IMR-90 (cell line): Measurements from ENCODE around the gene ADGRL3. TPM values are rescaled to one million over a fixed set of nuclear protein-coding genes. Genes with fewer than 3 reads are reported as not detected.

Experiments
- ATAC-seq: fragments of 200-7000 bp; cut with Tn5 transposase; 2 replicates; pipeline ENCODE4 v1.9.1; 2020; ENCODE audit warnings: low read depth, mild to moderate bottlenecking, moderate library complexity
- BruUV-seq: library from RNA; stranded (reverse); fragments of 400-500 nt; replicated peaks from 2 replicates; lab custom pipeline; 2021; lab: Mats Ljungman, UMichigan
- CTCF ChIA-PET: fragments of 300-600 bp; formaldehyde crosslinking; extraction: SDS; loops from one replicate; lab custom pipeline; 2021; ENCODE audit warnings: antibody characterized with exemption; lab: Yijun Ruan, JAX
- POLR2A ChIA-PET: fragments of 300-600 bp; sonication (Branson Sonifier 250); formaldehyde crosslinking; loops from one replicate; lab custom pipeline; 2022; ENCODE audit warnings: antibody characterized with exemption; ENCODE audit not compliant: unreplicated experiment; lab: Charles Lee
- DNase-seq: peaks from one replicate; pipeline ENCODE4 v3.0.0; 2013
- H2AFZ ChIP-seq: replicated peaks from 2 replicates; pipeline ENCODE3; 2013; ENCODE audit warnings: low read length, mild to moderate bottlenecking; ENCODE audit not compliant: poor library complexity
- H2AK5ac ChIP-seq: 2 replicates; pipeline ENCODE4 v1.6.1; 2013; ENCODE audit warnings: low read depth, low read length, inconsistent platforms
- H2AK9ac ChIP-seq: replicated peaks from 2 replicates; pipeline ENCODE3; 2013; ENCODE audit warnings: mild to moderate bottlenecking, low read depth, low read length, moderate library complexity; ENCODE audit not compliant: poor library complexity
- H2BK120ac ChIP-seq: 2 replicates; pipeline ENCODE4 v1.6.1; 2013; ENCODE audit warnings: low read depth, low read length, inconsistent platforms
- H2BK15ac ChIP-seq: 3 replicates; pipeline ENCODE4 v1.6.1; 2013; ENCODE audit warnings: low read depth, low read length, inconsistent platforms
- H2BK20ac ChIP-seq: 2 replicates; pipeline ENCODE4 v1.6.1; 2013; ENCODE audit warnings: low read depth, mild to moderate bottlenecking, inconsistent platforms, low read length, moderate library complexity
- H2BK5ac ChIP-seq: 2 replicates; pipeline ENCODE4 v1.6.1; 2013; ENCODE audit warnings: mild to moderate bottlenecking, low read depth, low read length, inconsistent platforms; ENCODE audit not compliant: poor library complexity, severe bottlenecking
- H3K14ac ChIP-seq: replicated peaks from 2 replicates; pipeline ENCODE4 v1.6.1; 2013; ENCODE audit warnings: low read depth, low read length, inconsistent platforms
- H3K18ac ChIP-seq: 2 replicates; pipeline ENCODE4 v1.6.1; 2013; ENCODE audit warnings: low read depth, low read length, control low read depth
- H3K23ac ChIP-seq: 2 replicates; pipeline ENCODE4 v1.6.1; 2013; ENCODE audit warnings: low read depth, low read length, inconsistent platforms
- H3K27ac ChIP-seq: 2 replicates; pipeline ENCODE4 v1.5.1; 2013; ENCODE audit warnings: mild to moderate bottlenecking, control low read depth, low read length; ENCODE audit not compliant: insufficient read depth
- H3K27me3 ChIP-seq: 2 replicates; pipeline ENCODE4 v1.6.1; 2013; ENCODE audit warnings: low read length; ENCODE audit not compliant: control insufficient read depth, insufficient read depth
- H3K36me3 ChIP-seq: 2 replicates; pipeline ENCODE4 v1.6.1; 2013; ENCODE audit warnings: low read length, mixed read lengths; ENCODE audit not compliant: control insufficient read depth, insufficient read depth
- H3K4ac ChIP-seq: 2 replicates; pipeline ENCODE4 v1.6.1; 2013; ENCODE audit warnings: low read depth, low read length, inconsistent platforms
- H3K4me1 ChIP-seq: 2 replicates; pipeline ENCODE4 v1.6.1; 2013; ENCODE audit warnings: low read length, mixed read lengths; ENCODE audit not compliant: control insufficient read depth, insufficient read depth
- H3K4me2 ChIP-seq: 2 replicates; pipeline ENCODE4 v1.6.1; 2013; ENCODE audit warnings: low read depth, mild to moderate bottlenecking, control low read depth, low read length, moderate library complexity
- H3K4me3 ChIP-seq: 2 replicates; pipeline ENCODE4 v1.5.1; 2013; ENCODE audit warnings: low read depth, mild to moderate bottlenecking, control low read depth, low read length, moderate library complexity; ENCODE audit not compliant: insufficient read depth
- H3K56ac ChIP-seq: 2 replicates; pipeline ENCODE4 v1.6.1; 2013; ENCODE audit warnings: low read length, inconsistent platforms; ENCODE audit not compliant: insufficient read depth; ENCODE audit errors: extremely low read depth
- H3K79me1 ChIP-seq, 2 experiments: 2 replicates each; pipeline ENCODE4 v1.6.1; 2013; ENCODE audit warnings: low read length in 2 of 2, inconsistent platforms in 1 of 2, low read depth in 1 of 2
- H3K9ac ChIP-seq: 2 replicates; pipeline ENCODE4 v1.6.1; 2013; ENCODE audit warnings: low read depth, low read length, control low read depth
- H3K9me1 ChIP-seq: 2 replicates; pipeline ENCODE4 v1.6.1; 2013; ENCODE audit warnings: low read length, inconsistent platforms; ENCODE audit not compliant: insufficient read depth
- H3K9me3 ChIP-seq: 2 replicates; pipeline ENCODE4 v1.6.1; 2013; ENCODE audit warnings: low read length; ENCODE audit not compliant: control insufficient read depth, insufficient read depth
- H4K20me1 ChIP-seq: 2 replicates; pipeline ENCODE4 v1.6.1; 2013; ENCODE audit warnings: low read length, inconsistent platforms; ENCODE audit not compliant: insufficient read depth
- H4K5ac ChIP-seq: 2 replicates; pipeline ENCODE4 v1.6.1; 2013; ENCODE audit warnings: mild to moderate bottlenecking, low read depth, low read length, control low read depth
- H4K8ac ChIP-seq, 2 experiments: 2 replicates each; pipeline ENCODE4 v1.6.1; 2013; ENCODE audit warnings: low read depth in 2 of 2, low read length in 2 of 2, control low read depth in 1 of 2, inconsistent platforms in 1 of 2
- H4K91ac ChIP-seq: 2 replicates; pipeline ENCODE4 v1.6.1; 2013; ENCODE audit warnings: low read depth, low read length, inconsistent platforms; ENCODE audit not compliant: insufficient read depth
- CEBPB ChIP-seq: IDR thresholded peaks from 2 replicates; pipeline ENCODE4 v1.6.1; 2012; ENCODE audit warnings: low read depth, low read length, improper control_type of control experiment
- CHD1 ChIP-seq: IDR thresholded peaks from 2 replicates; pipeline ENCODE4 v1.6.1; 2012; ENCODE audit warnings: low read depth, low read length, improper control_type of control experiment
- ELK1 ChIP-seq: fragments of 150-350 bp; IDR thresholded peaks from 2 replicates; pipeline ENCODE4 v1.6.1; 2016; ENCODE audit warnings: low read depth, mild to moderate bottlenecking, low read length, moderate library complexity, borderline replicate concordance
- MAFK ChIP-seq: IDR thresholded peaks from 2 replicates; pipeline ENCODE4 v1.6.1; 2012; ENCODE audit warnings: low read depth, low read length, improper control_type of control experiment
- NFE2L2 ChIP-seq: fragments of 150-350 bp; IDR thresholded peaks from 2 replicates; pipeline ENCODE4 v1.6.1; 2016; ENCODE audit warnings: low read depth, mild to moderate bottlenecking, low read length
- POLR2A ChIP-seq: IDR thresholded peaks from 2 replicates; pipeline ENCODE4 v1.6.1; 2012; ENCODE audit warnings: mild to moderate bottlenecking, low read depth, low read length
- RAD21 ChIP-seq: IDR thresholded peaks from 2 replicates; pipeline ENCODE4 v1.6.1; 2012; ENCODE audit warnings: low read length, improper control_type of control experiment
- RFX5 ChIP-seq: IDR thresholded peaks from 2 replicates; pipeline ENCODE4 v1.8.0; 2012; ENCODE audit warnings: low read depth, mild to moderate bottlenecking, low read length, moderate library complexity
- WGBS, 2 experiments: methylation state at CpG; one replicate each; pipeline versions ENCODE4 v1.1.5 to v1.1.7; 2013; ENCODE audit warnings: missing lambda C conversion rate in 2 of 2; ENCODE audit not compliant: insufficient read length in 1 of 2; ENCODE audit errors: extremely low coverage in 2 of 2; 5-methylcytosine and 5-hydroxymethylcytosine counted together
- dilution Hi-C: fragments of 300-500 bp; cut with HindIII; formaldehyde crosslinking; loops from one replicate; pipeline ENCODE4 v1.14.3; 2018; ENCODE audit warnings: low sequenced_read_pairs; ENCODE audit not compliant: unreplicated experiment
- in situ Hi-C: fragments of 300-500 bp; cut with MboI; formaldehyde crosslinking; loops from 3 replicates; pipeline ENCODE4 v1.14.3; 2019; ENCODE audit warnings: low sequenced_read_pairs, inconsistent platforms, mixed read lengths
- intact Hi-C: fragments of 100-400 bp; cut with micrococcal nuclease; formaldehyde crosslinking; loops from 2 replicates; pipeline ENCODE4 v1.10.0; 2022
- polyA plus RNA-seq, 3 experiments: library from polyadenylated mRNA; depleted of rRNA; stranded (reverse); fragments of >200 nt; gene quantifications; 2 replicates each; pipeline ENCODE4 v1.2.3, GENCODE V29; 2012; ENCODE audit warnings: low replicate concordance in 1 of 3
- total RNA-seq: library from RNA; depleted of rRNA; stranded (reverse); fragments of >200 nt; gene quantifications from 2 replicates; pipeline ENCODE4 v1.2.3, GENCODE V29; 2012
- TF ChIP-seq, protein P1 (sequence below): fragments of 150-350 bp; IDR thresholded peaks from 2 replicates; pipeline ENCODE4 v1.6.1; 2017; ENCODE audit warnings: mild to moderate bottlenecking, antibody characterized with exemption, low read length, low read depth

Gene ADGRL3
- total and polyA plus RNA-seq, 2 of the 4 experiments (the other 2 are of a cell fraction) = 0.46 to 2.5 TPM

DNA sequence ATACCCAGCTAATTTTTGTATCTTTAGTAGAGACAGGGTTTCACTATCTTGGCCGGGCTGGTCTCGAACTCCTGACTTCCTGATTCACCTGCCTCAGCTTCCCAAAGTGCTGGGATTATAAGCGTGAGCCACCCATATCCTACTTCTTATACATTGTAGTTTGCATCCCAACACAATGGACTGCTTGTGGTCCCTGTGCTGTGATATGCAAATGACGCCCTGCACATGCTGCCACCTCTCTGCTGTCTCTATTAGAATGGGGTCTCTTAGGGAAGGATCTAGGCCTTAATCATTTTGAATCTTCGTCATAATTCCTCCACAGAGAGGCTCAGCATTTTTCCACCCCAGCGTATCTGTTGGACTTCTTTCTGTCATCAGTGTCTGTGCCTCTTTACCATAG is 595.9 kb downstream of the ADGRL3 start:
- H3K23ac ChIP-seq = no peak overlapping the region
- H2AK5ac ChIP-seq = no peak overlapping the region
- H4K5ac ChIP-seq = no peak overlapping the region
- no peak overlapping the region for H3K14ac ChIP-seq
- no peak overlapping the region for H2AFZ ChIP-seq
- H2BK15ac ChIP-seq = no peak overlapping the region
- no peak overlapping the region for H3K9ac ChIP-seq
- no peaks in the 10 kb centered on the region for H3K9me3 ChIP-seq
- no peak overlapping the region for H2BK5ac ChIP-seq
- no TSS peak for BruUV-seq
- no peaks in the 10 kb centered on the region for H3K79me1 ChIP-seq
- H3K4ac ChIP-seq = no peak overlapping the region
- H3K4me3 ChIP-seq = no peak overlapping the region
- no peaks in the 10 kb centered on the region for H3K27me3 ChIP-seq
- no peak overlapping the region for H3K56ac ChIP-seq
- no peak overlapping the region for H3K18ac ChIP-seq
- no peak overlapping the region for H4K8ac ChIP-seq
- intact Hi-C loops (no loop called here), in situ Hi-C loops (no loop called here), dilution Hi-C loops (no loop called here)
- H4K91ac ChIP-seq = no peak overlapping the region
- TF ChIP-seq MAFK (no peak), CEBPB (no peak), RFX5 (no peak), POLR2A (no peak), ELK1 (no peak), NFE2L2 (no peak), RAD21 (no peak), CHD1 (no peak)
- TF ChIP-seq, protein P1, sequence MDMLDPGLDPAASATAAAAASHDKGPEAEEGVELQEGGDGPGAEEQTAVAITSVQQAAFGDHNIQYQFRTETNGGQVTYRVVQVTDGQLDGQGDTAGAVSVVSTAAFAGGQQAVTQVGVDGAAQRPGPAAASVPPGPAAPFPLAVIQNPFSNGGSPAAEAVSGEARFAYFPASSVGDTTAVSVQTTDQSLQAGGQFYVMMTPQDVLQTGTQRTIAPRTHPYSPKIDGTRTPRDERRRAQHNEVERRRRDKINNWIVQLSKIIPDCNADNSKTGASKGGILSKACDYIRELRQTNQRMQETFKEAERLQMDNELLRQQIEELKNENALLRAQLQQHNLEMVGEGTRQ = no peak
- ChIA-PET CTCF (interaction anchor here (0.6 kb wide), 1 partner anchor 12 kb away, joined by 3 read pairs; no protein-coding TSS in a partner anchor), POLR2A (no interaction called here)
- no peak overlapping the region for H3K4me2 ChIP-seq
- H3K36me3 ChIP-seq = no peaks in the 10 kb centered on the region
- no peak overlapping the region for H2AK9ac ChIP-seq
- no peak overlapping the region for H2BK120ac ChIP-seq
- no peaks in the 10 kb centered on the region for H3K9me1 ChIP-seq
- ATAC-seq = no peak
- H2BK20ac ChIP-seq = no peak overlapping the region
- no peak overlapping the region for H3K27ac ChIP-seq
- no peaks in the 10 kb centered on the region for H4K20me1 ChIP-seq
- H3K4me1 ChIP-seq = no peaks in the 10 kb centered on the region
- DNase-seq = no peak
- no CpG with 5 or more reads among the region's 6 CpGs for WGBS, 2 experiments
